ENCODE results near the gene VIPR1.

VIPR1 gene

DNA sequence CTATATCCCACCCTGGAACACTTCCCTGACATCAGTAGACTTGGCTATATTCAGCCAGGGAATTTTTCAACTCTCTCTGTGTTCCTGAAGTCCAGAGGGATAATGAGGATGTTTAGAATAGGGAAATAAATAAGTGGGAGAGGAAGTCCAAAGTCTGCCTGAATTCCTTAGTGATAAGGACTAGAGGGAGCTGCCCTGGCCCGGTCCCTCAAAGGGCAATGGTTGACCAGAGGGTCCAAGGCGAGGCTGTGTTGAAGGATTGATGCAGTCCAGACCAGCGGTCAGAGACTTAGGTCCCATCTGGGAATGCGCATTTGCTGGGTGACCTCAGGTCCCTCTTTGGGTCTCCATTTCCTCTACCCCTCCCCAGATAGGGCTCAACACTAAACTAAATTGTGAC lies 7.9 kb downstream of the VIPR1 start:
- no peak for DNase-seq (ENCODE audit: low read depth in 2 of 2)

- no peak for DNase-seq (ENCODE audit: low read depth in 2 of 2)
Observed at GRCh38 chr3:42511201-42511600, 8.8 kb downstream of the VIPR1 start.

GRCh38 chr3:42511736-42512135 lies 9.3 kb downstream of the VIPR1 start:
- no peak for DNase-seq (ENCODE audit: low read depth in 2 of 2)

- no peak for DNase-seq (ENCODE audit: low read depth in 2 of 2)
Observed at GRCh38 chr3:42513121-42513520, 10.7 kb downstream of the VIPR1 start.

- DNase-seq (ENCODE audit: low read depth in 2 of 2): no peak
Observed at GRCh38 chr3:42513521-42513920, 11.1 kb downstream of the VIPR1 start.

DNA sequence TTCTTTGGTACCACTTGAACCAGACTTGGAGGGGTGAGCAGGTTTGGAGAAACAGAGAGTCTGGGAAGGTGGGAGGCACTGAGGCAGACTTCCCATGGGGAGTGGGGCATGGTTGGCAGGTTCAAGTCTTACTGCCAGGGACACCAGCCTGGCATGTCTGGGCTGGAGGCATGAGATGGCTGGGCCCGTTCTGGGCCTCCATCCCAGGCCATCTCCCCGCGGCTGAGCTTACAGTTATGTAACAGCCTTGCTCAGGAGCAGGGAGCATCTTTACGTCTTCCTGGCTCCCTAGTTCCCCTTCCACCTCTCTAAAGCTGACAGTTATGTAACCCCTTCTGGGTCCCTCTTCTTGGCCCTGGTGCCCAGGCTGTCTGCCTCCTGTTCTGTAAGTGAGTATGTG lies 12.4 kb downstream of the VIPR1 start:
- DNase-seq (ENCODE audit: low read depth in 2 of 2): no peak

- no peak for DNase-seq (ENCODE audit: low read depth in 2 of 2)
Observed at GRCh38 chr3:42515391-42515916, 13.0 kb downstream of the VIPR1 start.

GRCh38 chr3:42515976-42516375 lies 13.5 kb downstream of the VIPR1 start:
- no peak for DNase-seq (ENCODE audit: low read depth in 2 of 2)

DNA sequence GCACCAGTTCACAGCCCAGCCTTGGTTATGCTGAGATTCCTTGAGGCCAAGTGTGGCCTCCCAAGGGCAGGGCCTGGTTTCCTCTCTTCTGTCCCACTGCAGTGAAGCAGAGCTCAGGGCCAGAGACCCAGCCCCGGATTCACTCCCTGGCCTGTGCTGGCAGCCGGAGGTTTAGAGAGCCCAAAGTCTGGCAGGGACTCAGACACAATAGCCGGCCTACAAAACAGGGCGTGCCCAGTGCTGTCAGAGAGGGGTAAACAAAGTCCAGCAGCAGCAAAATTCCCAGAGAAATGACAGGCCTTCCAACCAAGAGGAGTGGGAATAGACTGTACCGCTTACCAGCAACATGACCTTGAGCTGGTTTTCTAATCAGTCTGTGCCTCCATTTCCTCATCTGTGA lies 14.0 kb downstream of the VIPR1 start:
- no peak for DNase-seq (ENCODE audit: low read depth in 2 of 2)

GRCh38 chr3:42517117-42517516 lies 14.7 kb downstream of the VIPR1 start:
- no peak for DNase-seq (ENCODE audit: low read depth in 2 of 2)

DNA sequence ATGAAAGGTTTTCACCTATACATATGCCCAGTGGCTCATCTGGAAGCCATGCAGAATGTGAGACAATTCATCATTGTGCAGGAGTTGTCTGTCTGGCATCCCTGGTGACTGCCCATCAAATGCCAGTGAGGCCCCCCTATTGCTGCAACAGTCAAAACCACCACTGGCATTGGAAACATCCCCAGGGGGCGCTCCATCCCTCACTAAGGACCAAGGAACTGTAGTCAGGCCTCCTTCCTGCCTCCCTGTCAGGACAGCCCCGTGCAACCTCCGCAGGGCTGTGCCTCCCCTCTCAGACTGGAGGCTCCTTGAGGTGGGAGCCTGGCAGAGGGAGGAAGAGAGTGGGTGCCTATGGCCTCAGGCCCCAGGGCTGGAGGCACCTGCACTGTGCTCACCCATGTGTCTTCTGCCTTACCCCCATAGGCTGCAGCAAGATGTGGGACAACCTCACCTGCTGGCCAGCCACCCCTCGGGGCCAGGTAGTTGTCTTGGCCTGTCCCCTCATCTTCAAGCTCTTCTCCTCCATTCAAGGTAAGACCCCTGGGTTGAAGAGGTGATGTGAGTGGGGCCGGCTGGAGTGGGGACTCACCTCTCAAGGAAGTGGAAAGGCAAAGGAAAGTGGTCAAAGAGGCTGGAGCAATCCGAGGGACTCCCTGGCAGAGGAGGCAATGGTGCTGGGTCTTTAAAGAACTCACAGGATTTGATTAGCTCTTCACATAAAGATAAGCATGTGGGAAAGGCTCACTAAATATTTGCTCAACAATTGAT lies 16.5 kb downstream of the VIPR1 start:
- DNase-seq (ENCODE audit: low read depth in 2 of 2): peak in 1 of 2 donors; percentile 20

DNA sequence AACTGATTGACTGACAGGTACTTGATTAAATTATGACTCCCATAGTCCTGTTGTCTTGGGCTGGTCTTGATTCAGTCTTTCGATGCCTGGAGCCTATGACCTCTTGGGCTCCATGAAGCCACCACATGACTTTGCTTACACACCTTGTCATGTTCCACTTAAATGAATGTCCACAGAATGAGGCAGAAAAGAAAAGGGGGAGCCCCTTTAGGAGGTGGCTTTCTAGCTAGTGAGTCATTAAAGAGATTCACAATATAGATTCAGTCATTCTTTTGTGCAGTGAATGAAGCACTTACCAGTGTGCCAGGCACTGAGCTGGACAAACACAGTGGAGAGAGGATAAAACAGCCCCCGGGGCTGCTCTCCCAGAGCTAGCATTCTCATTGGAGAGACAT lies 17.1 kb downstream of the VIPR1 start:
- DNase-seq (ENCODE audit: low read depth in 2 of 2): no peak

DNA sequence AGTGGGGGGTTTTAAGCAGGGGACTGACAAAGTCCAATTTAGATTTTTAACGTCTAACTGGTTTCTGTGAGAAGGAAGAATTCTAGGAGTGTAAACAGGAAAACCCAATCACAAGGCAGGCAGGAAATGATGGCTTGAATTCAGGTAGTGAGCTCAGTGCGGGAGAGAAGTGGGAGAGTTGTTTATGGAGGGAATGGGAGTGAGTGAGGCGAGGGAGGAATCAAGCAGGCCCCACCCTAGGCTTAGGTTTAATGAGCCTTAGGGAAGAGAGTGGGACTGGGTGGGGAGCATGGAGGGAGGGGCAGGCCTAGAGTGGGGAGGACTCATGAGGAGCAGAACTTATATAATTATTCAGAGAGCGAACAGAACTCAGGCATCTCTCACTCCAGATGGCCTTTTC lies 17.9 kb downstream of the VIPR1 start:
- no peak for DNase-seq (ENCODE audit: low read depth in 2 of 2)

- no peak for DNase-seq (ENCODE audit: low read depth in 2 of 2)
Observed at GRCh38 chr3:42520906-42521305, 18.5 kb downstream of the VIPR1 start.

DNA sequence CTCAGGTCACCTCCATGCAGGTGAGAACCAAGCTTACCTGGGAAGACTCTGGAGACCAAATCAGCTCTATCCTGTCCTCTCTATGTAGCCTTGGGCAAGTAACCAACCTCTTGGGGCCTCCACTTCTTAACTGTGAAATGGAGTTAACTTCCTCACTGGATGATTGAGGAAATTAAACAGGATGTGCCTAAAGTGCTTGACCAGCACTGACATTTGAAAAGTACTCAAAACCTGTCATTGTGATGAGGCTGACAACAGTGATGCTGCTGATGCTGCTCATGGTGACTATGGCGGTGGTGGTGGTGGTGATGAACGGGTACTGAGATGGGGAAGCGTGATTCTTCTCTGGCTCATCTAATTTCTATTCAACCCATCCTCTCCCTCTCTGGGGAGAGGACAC lies 22.3 kb downstream of the VIPR1 start:
- DNase-seq (ENCODE audit: low read depth in 2 of 2): no peak

DNA sequence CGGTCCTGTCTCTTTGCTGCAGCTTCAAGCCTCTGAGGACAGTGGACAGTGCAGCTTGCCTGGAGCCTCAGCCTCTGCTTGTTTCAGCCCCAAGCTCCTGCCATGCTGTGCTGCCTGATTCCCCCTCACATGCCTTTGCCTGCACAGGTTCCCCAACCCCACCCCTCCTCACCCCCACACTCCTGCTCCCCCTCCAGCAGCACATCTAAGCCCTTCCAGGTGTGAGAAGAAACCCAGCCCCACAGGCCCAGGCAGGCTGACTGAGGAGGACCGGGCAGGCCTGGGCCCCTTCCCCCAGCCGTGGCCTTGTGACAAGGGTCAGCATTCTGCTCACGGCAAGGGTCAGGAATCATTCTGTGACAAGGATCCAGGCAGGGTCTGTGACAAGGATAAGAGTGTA lies 22.8 kb downstream of the VIPR1 start:
- DNase-seq (ENCODE audit: low read depth in 2 of 2): no peak

DNA sequence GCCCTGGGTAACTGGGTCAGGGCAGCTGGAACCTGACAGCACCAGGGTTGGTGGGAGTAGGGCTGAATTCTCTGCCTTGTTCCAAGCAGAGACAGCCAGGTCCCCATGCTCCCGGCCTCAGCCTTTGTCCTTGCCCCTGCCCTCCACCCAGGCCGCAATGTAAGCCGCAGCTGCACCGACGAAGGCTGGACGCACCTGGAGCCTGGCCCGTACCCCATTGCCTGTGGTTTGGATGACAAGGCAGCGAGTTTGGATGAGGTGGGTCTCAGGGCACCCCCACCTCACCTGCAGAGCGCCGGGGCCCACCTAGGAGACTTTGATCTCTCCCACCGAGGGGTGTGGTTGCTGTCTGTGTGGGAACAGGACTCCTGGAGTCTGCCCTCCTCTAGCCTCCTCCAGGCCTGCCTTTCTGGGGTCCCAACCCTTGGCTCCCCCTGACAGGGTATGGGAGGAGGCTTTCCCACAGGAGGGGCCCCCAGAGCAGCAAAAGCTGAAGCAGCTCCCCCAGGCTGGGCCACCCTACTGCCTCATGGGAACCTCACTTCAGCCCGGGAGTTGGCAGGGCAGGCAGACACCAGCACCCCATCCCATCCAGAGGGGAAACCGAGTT lies 23.4 kb downstream of the VIPR1 start:
- no peak for DNase-seq (ENCODE audit: low read depth in 2 of 2)

DNA sequence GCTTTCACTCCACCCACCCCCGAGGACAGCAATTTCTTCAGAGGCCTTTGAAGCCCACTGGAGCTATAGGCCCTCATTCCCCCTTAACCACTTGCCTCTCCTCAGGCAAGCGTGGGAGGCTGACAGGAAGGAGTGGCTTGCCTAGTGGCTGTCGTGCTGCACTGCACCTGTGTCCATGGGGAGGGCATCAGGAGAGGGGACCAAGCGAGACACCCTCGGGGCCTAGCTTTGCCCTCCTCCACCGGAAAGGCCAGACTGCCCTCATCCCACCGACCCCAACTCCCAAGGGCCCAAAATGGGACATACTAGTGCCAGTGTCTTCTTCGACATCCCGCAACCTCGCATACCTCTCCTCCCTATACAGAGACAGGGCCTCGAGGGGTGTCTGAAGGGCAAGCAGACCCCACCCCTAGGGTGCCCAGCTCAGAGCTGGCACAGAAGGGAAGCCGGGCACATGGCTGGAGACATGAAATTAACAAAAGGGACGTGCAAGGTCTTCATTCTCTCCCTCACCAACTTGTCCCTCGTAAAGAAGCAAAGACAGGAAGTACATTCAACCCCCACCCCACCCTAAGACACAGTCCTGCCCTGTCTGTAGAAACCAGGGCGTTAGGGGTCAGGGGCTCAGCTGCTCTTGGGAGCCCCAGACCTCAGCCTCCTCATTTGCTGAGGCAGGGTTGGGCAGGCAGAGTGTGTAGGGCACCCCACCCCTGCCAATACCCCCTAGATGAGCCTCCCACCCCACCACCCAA lies 24.3 kb downstream of the VIPR1 start:
- peak in 1 of 2 donors; percentile 37 for DNase-seq (ENCODE audit: low read depth in 2 of 2)

DNA sequence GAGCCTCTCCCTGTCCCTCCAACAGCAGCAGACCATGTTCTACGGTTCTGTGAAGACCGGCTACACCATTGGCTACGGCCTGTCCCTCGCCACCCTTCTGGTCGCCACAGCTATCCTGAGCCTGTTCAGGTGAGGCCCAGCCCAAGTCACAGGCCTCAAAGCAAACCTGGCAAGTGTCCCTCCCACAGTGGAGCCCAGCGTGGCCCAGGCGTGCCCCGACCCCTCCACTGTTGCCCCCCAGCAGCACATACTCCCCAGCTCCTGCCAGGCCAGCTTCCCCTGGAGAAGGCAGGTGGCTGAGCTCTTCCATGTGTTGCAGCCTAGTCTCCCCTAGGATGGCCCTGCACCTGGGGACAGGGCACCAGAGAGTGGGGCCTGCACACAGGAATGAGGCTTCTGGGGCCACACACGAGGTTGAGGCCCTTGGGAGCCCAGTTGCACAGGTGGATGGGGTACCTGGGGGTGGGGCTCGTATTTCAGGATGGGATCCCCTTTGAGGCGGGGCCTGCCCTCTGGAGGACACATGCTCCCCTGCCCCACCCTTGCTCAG lies 25.0 kb downstream of the VIPR1 start:
- DNase-seq (ENCODE audit: low read depth in 2 of 2): no peak

DNA sequence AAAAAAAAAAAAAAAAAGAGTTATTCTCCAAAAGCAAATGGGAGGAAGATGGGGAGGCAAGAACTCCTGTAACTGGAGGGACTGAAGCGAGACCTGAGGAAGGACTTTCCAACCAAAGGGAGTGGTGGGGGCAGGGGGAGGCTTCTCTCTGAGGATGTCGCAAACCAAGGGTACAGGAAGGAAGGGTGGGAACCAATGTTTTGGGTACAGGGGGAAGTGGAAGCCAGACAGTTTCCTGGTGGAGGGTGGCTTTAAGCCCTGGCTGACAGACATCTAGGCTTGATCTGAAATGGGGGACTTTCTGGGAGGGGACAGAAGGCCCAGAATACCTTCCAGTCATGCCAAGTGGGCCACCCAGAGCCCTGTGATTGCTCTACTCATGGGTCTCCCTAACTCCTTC lies 27.0 kb downstream of the VIPR1 start:
- no peak for DNase-seq (ENCODE audit: low read depth in 2 of 2)

- no peak for DNase-seq (ENCODE audit: low read depth in 2 of 2)
Observed at GRCh38 chr3:42530073-42530472, 27.6 kb downstream of the VIPR1 start.

DNA sequence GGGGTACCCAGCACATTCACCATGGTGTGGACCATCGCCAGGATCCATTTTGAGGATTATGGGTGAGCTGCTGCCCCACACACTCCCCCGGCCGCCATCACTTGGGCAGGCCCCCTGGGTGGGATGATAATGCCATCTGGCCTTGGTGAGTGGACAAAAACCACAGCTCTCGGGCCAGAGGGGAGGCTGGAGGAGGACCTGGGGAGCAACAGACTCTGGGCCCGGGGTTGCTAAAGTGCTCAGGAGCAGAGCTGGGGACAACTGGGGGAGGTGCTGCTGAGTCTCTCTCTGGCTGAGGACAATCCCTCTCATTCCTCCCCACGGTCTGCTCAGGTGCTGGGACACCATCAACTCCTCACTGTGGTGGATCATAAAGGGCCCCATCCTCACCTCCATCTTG lies 29.0 kb downstream of the VIPR1 start:
- DNase-seq (ENCODE audit: low read depth in 2 of 2): no peak
